Esophagus squamous epithelium (tissue), 4 donors: ENCODE results near the gene RMI2.

Experiments used
- POLR2A ChIP-seq, 4 donors: fragments of 450-650 bp; IDR thresholded peaks; one replicate each; pipeline ENCODE4 v1.6.1; 2017; ENCODE audit warnings: antibody characterized with exemption in 4 of 4, mild to moderate bottlenecking in 4 of 4, moderate library complexity in 3 of 4
- TF ChIP-seq, protein P1 (sequence below), 6 experiments: fragments of 450-650 bp in 4 of 6; fragments of 200-600 bp in 2 of 6; sonication (generic) in 2 of 6; IDR thresholded peaks; one replicate each; pipeline ENCODE4 v1.5.1; 2016 to 2019; ENCODE audit warnings: antibody characterized with exemption in 6 of 6, mild to moderate bottlenecking in 4 of 6, moderate library complexity in 4 of 6

DNA sequence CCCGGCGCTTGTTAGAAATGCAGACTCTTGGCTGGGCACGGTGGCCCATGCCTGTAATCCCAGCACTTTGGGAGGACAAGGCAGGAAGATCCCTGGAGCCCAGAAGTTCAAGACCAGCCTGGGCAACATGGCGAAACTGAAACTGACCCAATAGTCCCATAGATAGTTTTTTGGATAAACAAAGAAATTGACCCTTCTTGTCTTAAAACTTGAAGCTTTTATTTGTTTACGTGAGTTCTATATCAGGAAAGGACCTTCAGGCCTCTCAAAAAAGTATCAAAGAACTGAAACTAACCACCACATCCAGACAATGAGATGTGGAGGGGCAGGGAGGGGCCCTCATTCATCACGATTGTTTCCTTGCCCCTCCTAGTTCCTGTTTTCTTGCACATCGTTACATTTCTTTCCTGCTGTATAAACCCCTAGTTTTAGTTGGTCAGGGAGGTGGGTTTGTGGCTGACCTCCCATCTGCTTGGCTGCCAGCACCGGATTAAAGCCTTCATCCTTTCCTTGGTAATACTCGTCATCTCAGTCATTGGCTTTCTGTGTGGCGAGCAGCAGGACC lies 34.2 kb upstream of the RMI2 start:
- TF ChIP-seq, protein P1, sequence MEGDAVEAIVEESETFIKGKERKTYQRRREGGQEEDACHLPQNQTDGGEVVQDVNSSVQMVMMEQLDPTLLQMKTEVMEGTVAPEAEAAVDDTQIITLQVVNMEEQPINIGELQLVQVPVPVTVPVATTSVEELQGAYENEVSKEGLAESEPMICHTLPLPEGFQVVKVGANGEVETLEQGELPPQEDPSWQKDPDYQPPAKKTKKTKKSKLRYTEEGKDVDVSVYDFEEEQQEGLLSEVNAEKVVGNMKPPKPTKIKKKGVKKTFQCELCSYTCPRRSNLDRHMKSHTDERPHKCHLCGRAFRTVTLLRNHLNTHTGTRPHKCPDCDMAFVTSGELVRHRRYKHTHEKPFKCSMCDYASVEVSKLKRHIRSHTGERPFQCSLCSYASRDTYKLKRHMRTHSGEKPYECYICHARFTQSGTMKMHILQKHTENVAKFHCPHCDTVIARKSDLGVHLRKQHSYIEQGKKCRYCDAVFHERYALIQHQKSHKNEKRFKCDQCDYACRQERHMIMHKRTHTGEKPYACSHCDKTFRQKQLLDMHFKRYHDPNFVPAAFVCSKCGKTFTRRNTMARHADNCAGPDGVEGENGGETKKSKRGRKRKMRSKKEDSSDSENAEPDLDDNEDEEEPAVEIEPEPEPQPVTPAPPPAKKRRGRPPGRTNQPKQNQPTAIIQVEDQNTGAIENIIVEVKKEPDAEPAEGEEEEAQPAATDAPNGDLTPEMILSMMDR (IDR thresholded peaks at IDR 0.05) = no peak
- no peak for TF ChIP-seq POLR2A (IDR thresholded peaks at IDR 0.05)
